SK-N-SH (cell line): ENCODE measurements around the gene ADCY9. TPM values are rescaled to one million over a fixed set of nuclear protein-coding genes. Genes with fewer than 3 reads are reported as not detected.

ENCODE experiments used
- CTCF ChIA-PET: fragments of 300-600, 350-600 bp; formaldehyde crosslinking; extraction: SDS; loops from one replicate; lab custom pipeline; 2021; lab: Yijun Ruan, JAX
- POLR2A ChIA-PET: fragments of 350-600 bp; sonication (Branson Sonifier 250); formaldehyde crosslinking; extraction: SDS; loops from one replicate; lab custom pipeline; 2020; ENCODE audit warnings: antibody characterized with exemption, inconsistent platforms; lab: Yijun Ruan, JAX
- DNase-seq: peaks from one replicate; pipeline ENCODE4 v3.0.0; 2012
- H2AFZ ChIP-seq: fragments of 200-600 bp; sonication (generic); 2 replicates; pipeline ENCODE4 v1.8.1; 2016; ENCODE audit warnings: antibody characterized with exemption, mild to moderate bottlenecking, low read depth
- H3F3A ChIP-seq: fragments of 200-600 bp; sonication (generic); replicated peaks from 2 replicates; pipeline ENCODE3; 2016; ENCODE audit warnings: antibody characterized with exemption, mild to moderate bottlenecking; ENCODE audit not compliant: insufficient read depth
- H3K27ac ChIP-seq, 2 experiments: fragments of 200-500 bp in 1 of 2; fragments of 200-600 bp in 1 of 2; sonication (Bioruptor generic) in 1 of 2; sonication (generic), shearing (Covaris generic) in 1 of 2; 2 replicates each; pipeline versions ENCODE4 v1.5.1 to v1.6.1; 2014 to 2016; ENCODE audit warnings: low read depth in 2 of 2, inconsistent platforms in 1 of 2, low read length in 1 of 2, mild to moderate bottlenecking in 1 of 2, mixed read lengths in 1 of 2
- H3K27me3 ChIP-seq: fragments of 200-600 bp; sonication (generic), shearing (Covaris generic); 2 replicates; pipeline ENCODE4 v1.6.1; 2016; ENCODE audit warnings: mixed run types; ENCODE audit not compliant: insufficient read depth
- H3K36me3 ChIP-seq, 2 experiments: fragments of 200-500 bp in 1 of 2; fragments of 200-600 bp in 1 of 2; sonication (Bioruptor generic) in 1 of 2; sonication (generic) in 1 of 2; replicated peaks in 1 of 2; 2 replicates each; pipeline versions ENCODE3 to v1.5.1; 2014 to 2016; ENCODE audit warnings: low read length in 1 of 2, mild to moderate bottlenecking in 1 of 2; ENCODE audit not compliant: insufficient read depth in 2 of 2, control insufficient read depth in 1 of 2
- H3K4me1 ChIP-seq, 2 experiments: fragments of 200-500 bp in 1 of 2; fragments of 200-600 bp in 1 of 2; sonication (Bioruptor generic) in 1 of 2; sonication (generic), shearing (Covaris generic) in 1 of 2; 2 replicates each; pipeline versions ENCODE4 v1.5.1 to v1.6.1; 2014 to 2016; ENCODE audit warnings: low read depth in 1 of 2, low read length in 1 of 2, mixed run types in 1 of 2; ENCODE audit not compliant: insufficient read depth in 2 of 2, control insufficient read depth in 1 of 2
- H3K4me2 ChIP-seq: fragments of 200-600 bp; sonication (generic), shearing (Covaris generic); 2 replicates; pipeline ENCODE4 v1.6.1; 2017; ENCODE audit warnings: mixed run types
- H3K4me3 ChIP-seq, 2 experiments: fragments of 200-500 bp in 1 of 2; fragments of 200-600 bp in 1 of 2; sonication (Bioruptor generic) in 1 of 2; sonication (generic), shearing (Covaris generic) in 1 of 2; 2 replicates each; pipeline versions ENCODE4 v1.5.1 to v1.8.1; 2014 to 2016; ENCODE audit warnings: low read depth in 2 of 2, inconsistent platforms in 1 of 2, low read length in 1 of 2, mild to moderate bottlenecking in 1 of 2, mixed read lengths in 1 of 2, moderate library complexity in 1 of 2
- H3K79me2 ChIP-seq: fragments of 200-600 bp; sonication (generic); 2 replicates; pipeline ENCODE4 v1.8.1; 2017; ENCODE audit warnings: mild to moderate bottlenecking; ENCODE audit not compliant: insufficient read depth
- H3K9ac ChIP-seq: fragments of 200-600 bp; sonication (generic); 2 replicates; pipeline ENCODE4 v1.6.1; 2017; ENCODE audit warnings: mixed run types
- H3K9me2 ChIP-seq: fragments of 200-600 bp; sonication (generic); 2 replicates; pipeline ENCODE4 v1.6.1; 2017; ENCODE audit warnings: mixed run types
- H3K9me3 ChIP-seq: fragments of 200-600 bp; sonication (generic); 2 replicates; pipeline ENCODE4 v1.6.1; 2017; ENCODE audit warnings: mixed run types, mild to moderate bottlenecking, moderate library complexity
- H4K20me1 ChIP-seq: fragments of 200-600 bp; sonication (generic); 2 replicates; pipeline ENCODE4 v1.6.1; 2017; ENCODE audit warnings: mild to moderate bottlenecking, mixed run types; ENCODE audit not compliant: insufficient read depth
- CHD2 ChIP-seq: fragments of 150-350 bp; IDR thresholded peaks from 2 replicates; pipeline ENCODE4 v1.6.1; 2018; ENCODE audit warnings: low read length; ENCODE audit not compliant: partially characterized antibody
- EZH2phosphoT487 ChIP-seq: fragments of 200-600 bp; sonication (generic); IDR thresholded peaks from 2 replicates; pipeline ENCODE4 v1.6.1; 2017; ENCODE audit warnings: low read depth, mixed run types, mild to moderate bottlenecking, antibody characterized with exemption, moderate library complexity, borderline replicate concordance
- FOXM1 ChIP-seq: IDR thresholded peaks from 2 replicates; pipeline ENCODE4 v1.4.0; 2012; ENCODE audit warnings: low read depth, mild to moderate bottlenecking
- MEF2A ChIP-seq: IDR thresholded peaks from 2 replicates; pipeline ENCODE4 v1.4.0; 2012; ENCODE audit warnings: low read depth, borderline replicate concordance
- POLR2AphosphoS5 ChIP-seq: IDR thresholded peaks from 2 replicates; pipeline ENCODE4 v1.6.1; 2012; ENCODE audit warnings: low read depth, low read length
- RAD21 ChIP-seq: IDR thresholded peaks from 2 replicates; pipeline ENCODE4 v1.6.1; 2012; ENCODE audit warnings: mild to moderate bottlenecking, low read length
- RCOR1 ChIP-seq: fragments of 150-350 bp; IDR thresholded peaks from 2 replicates; pipeline ENCODE4 v1.6.1; 2017; ENCODE audit warnings: antibody characterized with exemption, low read length
- TEAD4 ChIP-seq: IDR thresholded peaks from 2 replicates; pipeline ENCODE4 v1.4.0; 2012; ENCODE audit warnings: mild to moderate bottlenecking, borderline replicate concordance; ENCODE audit not compliant: insufficient read depth
- USF2 ChIP-seq: fragments of 150-350 bp; IDR thresholded peaks from 2 replicates; pipeline ENCODE4 v1.6.1; 2017; ENCODE audit warnings: antibody characterized with exemption, low read length, low read depth, borderline replicate concordance
- WGBS: methylation state at CpG from one replicate; pipeline ENCODE4 v1.1.6; 2017; ENCODE audit warnings: low lambda C conversion rate; 5-methylcytosine and 5-hydroxymethylcytosine counted together
- polyA plus RNA-seq, 3 experiments: library from polyadenylated mRNA; depleted of rRNA; stranded (reverse); fragments of >200 nt; gene quantifications; 2 replicates each; pipeline ENCODE4 v1.2.3, GENCODE V29; 2012
- TF ChIP-seq, protein P1 (sequence below): IDR thresholded peaks from 2 replicates; pipeline ENCODE4 v1.4.0; 2012; ENCODE audit warnings: low read depth
- TF ChIP-seq, protein P2 (sequence below): fragments of 150-350 bp; IDR thresholded peaks from 2 replicates; pipeline ENCODE4 v1.6.1; 2016; ENCODE audit warnings: mild to moderate bottlenecking, low read depth, low read length
- TF ChIP-seq, protein P3 (sequence below): IDR thresholded peaks from 2 replicates; pipeline ENCODE4; 2012
- TF ChIP-seq, protein P4 (sequence below): IDR thresholded peaks from 2 replicates; pipeline ENCODE4 v1.4.0; 2012; ENCODE audit warnings: low read depth, borderline replicate concordance

The ADCY9 gene
- polyA plus RNA-seq, 1 of the 3 experiments (the other 2 are of a cell fraction), result 5.2 TPM

- Histone ChIP-seq H3K9me2 (no peaks in the 10 kb centered on the region), H2AFZ (no peak overlapping the region), H3K36me3 (no peaks in the 10 kb centered on the region), H3K4me1 (peaks cover 2 to 10% of the 10 kb centered on the region in 2 experiments; a peak in 3 of 4 replicates), H3K27ac (no peak overlapping the region), H3K4me3 (no peak overlapping the region), H3F3A (no peaks in the 10 kb centered on the region), H3K4me2 (no peak overlapping the region), H4K20me1 (no peaks in the 10 kb centered on the region), H3K9ac (no peak overlapping the region), H3K79me2 (no peaks in the 10 kb centered on the region)
- CTCF ChIA-PET, result no interaction called here
- no peak for TF ChIP-seq TEAD4
- TF ChIP-seq, protein P1, sequence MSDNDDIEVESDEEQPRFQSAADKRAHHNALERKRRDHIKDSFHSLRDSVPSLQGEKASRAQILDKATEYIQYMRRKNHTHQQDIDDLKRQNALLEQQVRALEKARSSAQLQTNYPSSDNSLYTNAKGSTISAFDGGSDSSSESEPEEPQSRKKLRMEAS, result no peak
- TF ChIP-seq, protein P2, sequence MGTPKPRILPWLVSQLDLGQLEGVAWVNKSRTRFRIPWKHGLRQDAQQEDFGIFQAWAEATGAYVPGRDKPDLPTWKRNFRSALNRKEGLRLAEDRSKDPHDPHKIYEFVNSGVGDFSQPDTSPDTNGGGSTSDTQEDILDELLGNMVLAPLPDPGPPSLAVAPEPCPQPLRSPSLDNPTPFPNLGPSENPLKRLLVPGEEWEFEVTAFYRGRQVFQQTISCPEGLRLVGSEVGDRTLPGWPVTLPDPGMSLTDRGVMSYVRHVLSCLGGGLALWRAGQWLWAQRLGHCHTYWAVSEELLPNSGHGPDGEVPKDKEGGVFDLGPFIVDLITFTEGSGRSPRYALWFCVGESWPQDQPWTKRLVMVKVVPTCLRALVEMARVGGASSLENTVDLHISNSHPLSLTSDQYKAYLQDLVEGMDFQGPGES, result no peak
- TF ChIP-seq, all 33 proteins: peak for 0
- Histone ChIP-seq H3K9me3 (no peaks in the 10 kb centered on the region), H3K27me3 (no peaks in the 10 kb centered on the region)
- DNase-seq, result no peak
- POLR2A ChIA-PET, result no interaction called here
- 93% methylated on average over 15 of the region's 15 CpGs for WGBS
Measured at GRCh38 chr16:4089251-4089810, 26.9 kb downstream of the ADCY9 start.

DNA sequence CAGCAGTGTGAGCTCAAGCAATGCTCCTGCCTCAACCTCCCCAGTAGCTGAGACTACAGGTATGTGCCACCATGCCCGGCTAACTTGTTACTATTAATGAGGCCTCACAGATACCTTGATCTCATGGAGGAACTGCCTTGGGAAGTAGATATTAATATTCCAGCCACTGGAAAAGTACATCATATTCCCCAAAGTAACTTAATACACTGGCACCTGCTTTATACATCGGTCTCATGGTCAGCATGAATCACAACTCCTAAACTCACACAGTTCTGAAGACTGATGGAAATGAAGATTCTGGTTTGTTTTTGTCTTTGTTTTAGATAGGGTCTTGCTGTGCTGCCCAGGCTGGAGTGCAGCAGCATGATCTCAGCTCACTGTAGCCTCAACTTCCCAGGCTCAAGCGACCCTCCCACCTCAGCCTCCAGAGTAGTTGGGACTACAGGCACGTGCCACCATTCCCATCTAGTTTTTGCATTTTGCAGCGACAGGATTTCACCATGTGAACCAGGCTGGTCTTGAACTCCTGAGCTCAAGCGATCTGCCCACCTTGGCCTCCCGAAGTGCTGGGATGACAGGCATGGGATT lies 28.2 kb downstream of the ADCY9 start:
- peaks cover 2 to 4% of the 10 kb centered on the region in 2 experiments; a peak in 2 of 4 replicates for H3K4me1 ChIP-seq
- TF ChIP-seq CHD2 (no peak), POLR2AphosphoS5 (no peak), RCOR1 (no peak), RAD21 (no peak), FOXM1 (no peak), MEF2A (no peak), USF2 (no peak), EZH2phosphoT487 (no peak)
- TF ChIP-seq, protein P3, sequence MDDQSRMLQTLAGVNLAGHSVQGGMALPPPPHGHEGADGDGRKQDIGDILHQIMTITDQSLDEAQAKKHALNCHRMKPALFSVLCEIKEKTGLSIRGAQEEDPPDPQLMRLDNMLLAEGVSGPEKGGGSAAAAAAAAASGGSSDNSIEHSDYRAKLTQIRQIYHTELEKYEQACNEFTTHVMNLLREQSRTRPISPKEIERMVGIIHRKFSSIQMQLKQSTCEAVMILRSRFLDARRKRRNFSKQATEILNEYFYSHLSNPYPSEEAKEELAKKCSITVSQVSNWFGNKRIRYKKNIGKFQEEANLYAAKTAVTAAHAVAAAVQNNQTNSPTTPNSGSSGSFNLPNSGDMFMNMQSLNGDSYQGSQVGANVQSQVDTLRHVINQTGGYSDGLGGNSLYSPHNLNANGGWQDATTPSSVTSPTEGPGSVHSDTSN, result no peak
- TF ChIP-seq, protein P4, sequence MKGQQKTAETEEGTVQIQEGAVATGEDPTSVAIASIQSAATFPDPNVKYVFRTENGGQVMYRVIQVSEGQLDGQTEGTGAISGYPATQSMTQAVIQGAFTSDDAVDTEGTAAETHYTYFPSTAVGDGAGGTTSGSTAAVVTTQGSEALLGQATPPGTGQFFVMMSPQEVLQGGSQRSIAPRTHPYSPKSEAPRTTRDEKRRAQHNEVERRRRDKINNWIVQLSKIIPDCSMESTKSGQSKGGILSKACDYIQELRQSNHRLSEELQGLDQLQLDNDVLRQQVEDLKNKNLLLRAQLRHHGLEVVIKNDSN, result no peak
- no peaks in the 10 kb centered on the region for H3K27me3 ChIP-seq
- no peak for DNase-seq
- no peak overlapping the region for H3K4me3 ChIP-seq
- 90% methylated on average over 7 of the region's 7 CpGs for WGBS
- H3K36me3 ChIP-seq, result no peaks in the 10 kb centered on the region
- H3K9ac ChIP-seq, result no peak overlapping the region
- H3K4me2 ChIP-seq, result no peak overlapping the region
- no peaks in the 10 kb centered on the region for H3K9me3 ChIP-seq
- H3K79me2 ChIP-seq, result no peaks in the 10 kb centered on the region
- H4K20me1 ChIP-seq, result no peaks in the 10 kb centered on the region
- H3K9me2 ChIP-seq, result no peaks in the 10 kb centered on the region
- no peaks in the 10 kb centered on the region for H3F3A ChIP-seq
- POLR2A ChIA-PET, result no interaction called here
- H3K27ac ChIP-seq, result no peak overlapping the region
- no peak overlapping the region for H2AFZ ChIP-seq
- CTCF ChIA-PET, result no interaction called here
